Measurements from ENCODE around the gene MRPL16. TPM values are rescaled to one million over a fixed set of nuclear protein-coding genes. Genes with fewer than 3 reads are reported as not detected.
A peak's percentile ranks its signal among the peaks of the same experiment; 100 is the strongest.

MRPL16 gene
- polyA plus RNA-seq, 3 donors: 34.1 to 75.0 (median 71.9) TPM

- H3K27me3 ChIP-seq (ENCODE audit: control insufficient read depth in 2 of 2, insufficient read depth in 2 of 2, low read length in 2 of 2): no peaks in the 10 kb centered on the region
- peaks cover 47 to 55% of the 10 kb centered on the region in 2 donors for H3K4me1 ChIP-seq (ENCODE audit: control insufficient read depth in 1 of 2, insufficient read depth in 2 of 2, low read length in 2 of 2)
- H3K4me3 ChIP-seq (replicated peaks in 1 of 3; ENCODE audit: low read depth in 2 of 3, low read length in 3 of 3): no peak overlapping the region
- H3K79me2 ChIP-seq (ENCODE audit: insufficient read depth, low read length): peaks cover 82% of the 10 kb centered on the region
- intact Hi-C loops (cut with micrococcal nuclease): loop anchor here (10.0 kb wide), 1 partner anchor 94 kb away; the partner anchor contains the start of gene PATL1 (in 2 of the 2)
- Mint-ChIP-seq H3K27me3 (ENCODE audit: low read depth in 3 of 3) (no peaks in the 10 kb centered on the region), H3K4me1 (peaks cover 65% of the 10 kb centered on the region), H3K4me3 (no peak overlapping the region), H3K36me3 (peaks cover 38 to 47% of the 10 kb centered on the region in 2 donors), H3K27ac (peak overlapping the region in 2 of 7 donors; percentile 4 to 38), H3K9me3 (no peaks in the 10 kb centered on the region)
- no peak overlapping the region for H2AFZ ChIP-seq (ENCODE audit: insufficient read depth, low read depth, low read length, poor library complexity, severe bottlenecking)
- no peak overlapping the region for H3K9ac ChIP-seq (ENCODE audit: insufficient read depth, low read length, poor library complexity, severe bottlenecking)
- H3K4me2 ChIP-seq (replicated peaks; ENCODE audit: extremely low read depth, low read length, poor library complexity, severe bottlenecking): no peak overlapping the region
- peaks cover 74% of the 10 kb centered on the region for H4K20me1 ChIP-seq (ENCODE audit: insufficient read depth, low read length)
- no peak for DNase-seq
- peaks cover 0 to 33% of the 10 kb centered on the region in 2 donors for H3K36me3 ChIP-seq (replicated peaks in 1 of 2; ENCODE audit: control insufficient read depth in 1 of 2, insufficient read depth in 2 of 2, low read length in 2 of 2)
- 96% methylated on average over 3 of the region's 4 CpGs for WGBS (ENCODE audit: insufficient coverage)
- H3K9me3 ChIP-seq (replicated peaks in 1 of 2; ENCODE audit: control insufficient read depth in 1 of 2, insufficient read depth in 1 of 2, low read length in 2 of 2): no peaks in the 10 kb centered on the region
- TF ChIP-seq, protein P1, sequence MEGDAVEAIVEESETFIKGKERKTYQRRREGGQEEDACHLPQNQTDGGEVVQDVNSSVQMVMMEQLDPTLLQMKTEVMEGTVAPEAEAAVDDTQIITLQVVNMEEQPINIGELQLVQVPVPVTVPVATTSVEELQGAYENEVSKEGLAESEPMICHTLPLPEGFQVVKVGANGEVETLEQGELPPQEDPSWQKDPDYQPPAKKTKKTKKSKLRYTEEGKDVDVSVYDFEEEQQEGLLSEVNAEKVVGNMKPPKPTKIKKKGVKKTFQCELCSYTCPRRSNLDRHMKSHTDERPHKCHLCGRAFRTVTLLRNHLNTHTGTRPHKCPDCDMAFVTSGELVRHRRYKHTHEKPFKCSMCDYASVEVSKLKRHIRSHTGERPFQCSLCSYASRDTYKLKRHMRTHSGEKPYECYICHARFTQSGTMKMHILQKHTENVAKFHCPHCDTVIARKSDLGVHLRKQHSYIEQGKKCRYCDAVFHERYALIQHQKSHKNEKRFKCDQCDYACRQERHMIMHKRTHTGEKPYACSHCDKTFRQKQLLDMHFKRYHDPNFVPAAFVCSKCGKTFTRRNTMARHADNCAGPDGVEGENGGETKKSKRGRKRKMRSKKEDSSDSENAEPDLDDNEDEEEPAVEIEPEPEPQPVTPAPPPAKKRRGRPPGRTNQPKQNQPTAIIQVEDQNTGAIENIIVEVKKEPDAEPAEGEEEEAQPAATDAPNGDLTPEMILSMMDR (IDR thresholded peaks at IDR 0.05): no peak
- H3K27ac ChIP-seq (ENCODE audit: low read depth in 1 of 2, low read length in 2 of 2): no peak overlapping the region
Measured at GRCh38 chr11:59758401-59759037, 52.1 kb downstream of the MRPL16 start.

GRCh38 chr11:59756845-59757244, 53.7 kb downstream of the MRPL16 start:
- DNase-seq: peak in 2 of 3 donors; percentile 58 to 67
- Mint-ChIP-seq H3K27ac (peak overlapping the region; percentile 41 to 95 (median 91)), H3K36me3 (peaks cover 32 to 43% of the 10 kb centered on the region in 2 donors), H3K9me3 (no peaks in the 10 kb centered on the region), H3K4me3 (peak overlapping the region; percentile 90 to 96), H3K27me3 (ENCODE audit: low read depth in 3 of 3) (no peaks in the 10 kb centered on the region), H3K4me1 (peaks cover 49% of the 10 kb centered on the region)
- intact Hi-C loops (cut with micrococcal nuclease): loop anchor here (10.0 kb wide), 1 partner anchor 92 kb away; the partner anchor contains the start of gene PATL1 (in 2 of the 2)
- Histone ChIP-seq H3K27ac (ENCODE audit: low read depth in 1 of 2, low read length in 2 of 2) (peak overlapping the region in 1 of 2 donors; percentile 87), H3K9me3 (replicated peaks in 1 of 2; ENCODE audit: control insufficient read depth in 1 of 2, insufficient read depth in 1 of 2, low read length in 2 of 2) (no peaks in the 10 kb centered on the region), H2AFZ (ENCODE audit: insufficient read depth, low read depth, low read length, poor library complexity, severe bottlenecking) (no peak overlapping the region), H3K79me2 (ENCODE audit: insufficient read depth, low read length) (peaks cover 65% of the 10 kb centered on the region), H3K4me1 (ENCODE audit: control insufficient read depth in 1 of 2, insufficient read depth in 2 of 2, low read length in 2 of 2) (peaks cover 31 to 40% of the 10 kb centered on the region in 2 donors), H4K20me1 (ENCODE audit: insufficient read depth, low read length) (peaks cover 59% of the 10 kb centered on the region), H3K4me3 (replicated peaks in 1 of 3; ENCODE audit: low read depth in 2 of 3, low read length in 3 of 3) (peak overlapping the region in 2 of 3 experiments; percentile 82 to 94), H3K4me2 (replicated peaks; ENCODE audit: extremely low read depth, low read length, poor library complexity, severe bottlenecking) (peak overlapping the region; percentile 99), H3K36me3 (replicated peaks in 1 of 2; ENCODE audit: control insufficient read depth in 1 of 2, insufficient read depth in 2 of 2, low read length in 2 of 2) (peaks cover 0 to 33% of the 10 kb centered on the region in 2 donors), H3K9ac (ENCODE audit: insufficient read depth, low read length, poor library complexity, severe bottlenecking) (no peak overlapping the region), H3K27me3 (ENCODE audit: control insufficient read depth in 2 of 2, insufficient read depth in 2 of 2, low read length in 2 of 2) (no peaks in the 10 kb centered on the region)
- TF ChIP-seq, protein P1 (IDR thresholded peaks at IDR 0.05): no peak
- 0% methylated on average over 2 of the region's 4 CpGs for WGBS (ENCODE audit: insufficient coverage)

Data from CD14-positive monocyte (primary cell).